ENCODE data around the gene HPN.

DNA sequence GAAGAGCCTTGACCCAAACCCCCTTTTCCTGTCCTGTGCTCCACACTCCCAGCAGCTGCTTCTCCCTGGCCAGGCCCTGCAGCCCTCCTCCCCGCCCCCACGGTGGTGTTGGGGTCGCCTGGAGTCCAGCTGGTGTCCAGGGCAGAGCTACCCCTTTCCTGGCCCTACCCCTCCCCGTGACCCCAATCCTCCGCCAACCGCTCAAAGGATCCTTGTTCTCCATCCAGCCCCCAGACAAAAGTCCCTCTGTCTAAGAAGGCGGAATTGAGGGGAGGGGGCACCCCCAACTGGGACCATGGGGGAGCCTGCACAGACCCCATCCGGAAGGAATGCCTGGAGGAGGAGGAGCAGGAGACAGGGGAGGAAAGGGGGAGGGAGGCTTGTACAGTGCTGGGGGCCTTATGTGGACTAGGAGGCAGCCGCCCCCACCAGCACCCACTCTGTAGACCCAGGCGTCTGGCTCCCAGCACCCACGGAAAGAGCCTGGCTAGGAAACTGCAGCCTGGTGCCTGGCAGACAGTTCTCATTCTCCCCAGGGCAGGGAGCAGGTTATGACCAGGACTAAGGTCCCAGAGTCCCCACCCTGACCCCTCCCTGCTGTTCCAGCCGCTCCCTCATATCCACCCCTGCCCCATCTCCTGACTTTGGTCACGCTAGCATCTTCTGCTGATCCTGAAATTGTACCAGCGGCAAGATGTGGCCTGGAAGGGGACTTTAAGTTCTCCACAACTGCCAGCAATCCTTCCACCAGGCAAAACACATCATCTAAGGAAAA, 73.8 kb downstream of the HPN start, which contains the start of gene FXYD3:
- TF ChIP-seq, protein P1, sequence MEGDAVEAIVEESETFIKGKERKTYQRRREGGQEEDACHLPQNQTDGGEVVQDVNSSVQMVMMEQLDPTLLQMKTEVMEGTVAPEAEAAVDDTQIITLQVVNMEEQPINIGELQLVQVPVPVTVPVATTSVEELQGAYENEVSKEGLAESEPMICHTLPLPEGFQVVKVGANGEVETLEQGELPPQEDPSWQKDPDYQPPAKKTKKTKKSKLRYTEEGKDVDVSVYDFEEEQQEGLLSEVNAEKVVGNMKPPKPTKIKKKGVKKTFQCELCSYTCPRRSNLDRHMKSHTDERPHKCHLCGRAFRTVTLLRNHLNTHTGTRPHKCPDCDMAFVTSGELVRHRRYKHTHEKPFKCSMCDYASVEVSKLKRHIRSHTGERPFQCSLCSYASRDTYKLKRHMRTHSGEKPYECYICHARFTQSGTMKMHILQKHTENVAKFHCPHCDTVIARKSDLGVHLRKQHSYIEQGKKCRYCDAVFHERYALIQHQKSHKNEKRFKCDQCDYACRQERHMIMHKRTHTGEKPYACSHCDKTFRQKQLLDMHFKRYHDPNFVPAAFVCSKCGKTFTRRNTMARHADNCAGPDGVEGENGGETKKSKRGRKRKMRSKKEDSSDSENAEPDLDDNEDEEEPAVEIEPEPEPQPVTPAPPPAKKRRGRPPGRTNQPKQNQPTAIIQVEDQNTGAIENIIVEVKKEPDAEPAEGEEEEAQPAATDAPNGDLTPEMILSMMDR (IDR thresholded peaks at IDR 0.05; ENCODE audit: insufficient read depth, low read length, poor library complexity, severe bottlenecking) = no peak
- TF ChIP-seq EZH2phosphoT487 (conservative IDR thresholded peaks at IDR 0.05; ENCODE audit: low read length) = no peak

All from SU-DHL-6 (cell line).